Activated CD8-positive, alpha-beta memory T cell treated with anti-CD3 and anti-CD28 coated beads, Interleukin-2, amount 10 ng/mL, durations not matched to agents 7 days and 5 days (primary cell): ENCODE measurements around the gene C3orf70. TPM values are rescaled to one million over a fixed set of nuclear protein-coding genes. Genes with fewer than 3 reads are reported as not detected.

Experiments used
- ATAC-seq: fragments of 150-1000 bp; cut with Tn5 transposase; one replicate; pipeline ENCODE4 v1.10.0; 2021; ENCODE audit warnings: moderate library complexity
- CTCF ChIA-PET: fragments of 350-600 bp; sonication (Branson Sonifier 250); formaldehyde crosslinking; loops from one replicate; lab custom pipeline; 2021; ENCODE audit warnings: antibody characterized with exemption; lab: Charles Lee
- DNase-seq: peaks from one replicate; pipeline ENCODE4 v3.0.0-alpha.2; 2020
- H3K27ac Mint-ChIP-seq: one replicate; pipeline ENCODE4 v1.8.0; 2021; ENCODE audit warnings: mild to moderate bottlenecking, mixed read lengths
- H3K27me3 Mint-ChIP-seq: one replicate; pipeline ENCODE4 v1.8.0; 2021; ENCODE audit warnings: mixed read lengths
- H3K36me3 Mint-ChIP-seq: one replicate; pipeline ENCODE4 v1.8.0; 2021; ENCODE audit warnings: mild to moderate bottlenecking, mixed read lengths
- H3K4me1 Mint-ChIP-seq: one replicate; pipeline ENCODE4 v1.8.0; 2021; ENCODE audit warnings: mixed read lengths
- H3K4me3 Mint-ChIP-seq: one replicate; pipeline ENCODE4 v1.8.0; 2021; ENCODE audit warnings: mild to moderate bottlenecking, moderate library complexity, mixed read lengths
- H3K9me3 Mint-ChIP-seq: one replicate; pipeline ENCODE4 v1.8.0; 2022; ENCODE audit warnings: low read depth, mixed read lengths
- total RNA-seq, 2 experiments: library from RNA; stranded (reverse); gene quantifications; one replicate each; pipeline ENCODE4 v1.2.3, GENCODE V29; 2021

C3orf70 gene, protein sequence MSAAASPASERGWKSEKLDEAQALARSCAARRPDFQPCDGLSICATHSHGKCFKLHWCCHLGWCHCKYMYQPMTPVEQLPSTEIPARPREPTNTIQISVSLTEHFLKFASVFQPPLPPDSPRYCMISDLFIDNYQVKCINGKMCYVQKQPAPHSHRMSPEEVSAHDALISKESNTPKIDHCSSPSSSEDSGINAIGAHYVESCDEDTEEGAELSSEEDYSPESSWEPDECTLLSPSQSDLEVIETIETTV
- total RNA-seq: under 1 TPM in 1 of 2 experiments, not detected in 1; 0.07 TPM

DNA sequence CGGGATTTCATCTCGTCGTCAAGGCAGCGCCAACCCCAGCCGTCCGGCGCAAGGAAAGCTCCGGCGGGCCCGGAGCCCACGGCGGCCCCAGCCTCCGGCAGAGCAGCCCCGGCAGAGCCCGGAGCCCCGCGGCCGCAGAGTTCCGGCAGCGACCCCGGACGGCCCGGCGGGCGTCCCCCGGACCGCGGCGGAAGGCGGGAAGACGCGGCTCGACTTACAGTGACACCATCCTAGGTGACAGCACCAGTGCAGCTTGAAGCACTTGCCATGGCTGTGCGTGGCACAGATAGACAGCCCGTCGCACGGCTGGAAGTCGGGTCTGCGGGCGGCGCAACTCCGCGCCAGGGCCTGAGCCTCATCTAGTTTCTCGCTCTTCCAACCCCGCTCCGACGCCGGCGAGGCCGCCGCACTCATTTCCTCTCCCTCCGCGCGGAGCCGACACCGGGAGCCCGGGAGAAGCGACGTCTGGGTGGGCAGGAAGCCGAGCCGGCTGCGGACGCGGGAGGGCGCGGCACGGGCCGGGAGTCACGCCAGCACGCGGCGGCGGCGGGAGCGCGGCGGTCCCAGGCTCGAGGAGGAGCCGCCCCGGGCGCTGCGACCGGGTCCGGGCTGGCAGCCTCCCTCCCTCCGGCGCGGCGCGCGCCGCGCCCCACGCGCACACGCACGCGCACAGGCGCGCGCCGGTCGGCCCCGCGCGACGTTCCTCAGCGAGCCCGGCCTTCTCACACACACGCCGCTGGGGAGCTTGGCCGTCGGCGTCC, at the start of gene C3orf70:
TSS of gene C3orf70 (minus strand) at position 651 of the 761 bp plus-strand sequence. CDS start at position 414, 237 bp downstream.
- no peaks in the 10 kb centered on the region for H3K36me3 Mint-ChIP-seq
- DNase-seq: peak; percentile 43
- CTCF ChIA-PET: interaction anchor here (1.0 to 1.4 kb wide), 3 partner anchors 19 to 26 kb away, joined by 3 to 5 read pairs (median 4); no protein-coding TSS in a partner anchor
- H3K4me1 Mint-ChIP-seq: peaks cover 5% of the 10 kb centered on the region
- ATAC-seq: peak; percentile 73
- H3K27me3 Mint-ChIP-seq: peaks cover 41% of the 10 kb centered on the region
- peak within 1 kb of the TSS; percentile 73 for H3K4me3 Mint-ChIP-seq
- H3K9me3 Mint-ChIP-seq: no peaks in the 10 kb centered on the region
- no peak within 1 kb of the TSS for H3K27ac Mint-ChIP-seq

DNA sequence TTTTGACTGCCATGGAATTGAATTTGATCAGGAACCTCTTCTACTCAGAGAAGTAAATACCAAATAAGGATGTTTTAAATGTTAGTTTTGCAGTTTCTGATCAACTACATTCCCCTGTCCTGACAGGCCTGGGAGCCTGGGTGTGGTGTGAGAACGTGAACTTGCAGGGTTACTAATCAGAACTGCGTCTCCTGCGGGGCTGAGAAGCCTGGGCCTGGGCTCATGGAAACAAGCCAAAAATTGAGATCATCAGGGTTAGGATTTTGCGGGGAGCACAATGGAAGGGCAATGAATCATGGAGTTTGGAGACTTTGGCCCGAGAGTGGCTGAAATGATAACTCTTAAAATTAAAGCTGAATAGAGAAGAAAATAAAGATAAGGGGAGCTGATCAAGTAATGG, 47.8 kb upstream of the C3orf70 start:
- Mint-ChIP-seq H3K4me3 (no peak overlapping the region), H3K27ac (no peak overlapping the region), H3K4me1 (peaks cover under 1% of the 10 kb centered on the region), H3K27me3 (no peaks in the 10 kb centered on the region), H3K36me3 (no peaks in the 10 kb centered on the region), H3K9me3 (no peaks in the 10 kb centered on the region)
- DNase-seq (no peak), ATAC-seq (no peak)
- CTCF ChIA-PET: no interaction called here

DNA sequence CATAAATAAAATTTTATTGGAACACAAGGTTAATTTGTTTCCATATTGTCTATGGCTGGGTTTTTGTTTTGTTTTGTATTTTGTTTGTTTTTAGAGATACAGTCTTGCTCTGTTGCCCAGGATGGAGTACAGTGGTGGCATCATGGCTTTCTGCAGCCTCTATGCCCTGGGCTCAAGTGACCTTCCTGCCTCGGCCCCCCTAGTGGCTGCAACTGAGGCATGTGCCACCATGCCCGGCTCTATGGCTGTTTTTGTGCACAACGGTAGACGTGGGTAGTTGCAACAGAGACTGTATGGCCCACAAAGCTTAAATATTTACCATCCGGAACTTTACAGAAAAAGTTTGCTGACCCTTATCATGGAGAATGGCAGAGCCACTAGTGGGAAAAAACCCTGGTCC, 46.8 kb upstream of the C3orf70 start:
- no peaks in the 10 kb centered on the region for H3K4me1 Mint-ChIP-seq
- peaks cover 1% of the 10 kb centered on the region for H3K36me3 Mint-ChIP-seq
- H3K27me3 Mint-ChIP-seq: no peaks in the 10 kb centered on the region
- DNase-seq: no peak
- no peak overlapping the region for H3K27ac Mint-ChIP-seq
- H3K9me3 Mint-ChIP-seq: no peaks in the 10 kb centered on the region
- CTCF ChIA-PET: no interaction called here
- no peak overlapping the region for H3K4me3 Mint-ChIP-seq
- ATAC-seq: no peak

DNA sequence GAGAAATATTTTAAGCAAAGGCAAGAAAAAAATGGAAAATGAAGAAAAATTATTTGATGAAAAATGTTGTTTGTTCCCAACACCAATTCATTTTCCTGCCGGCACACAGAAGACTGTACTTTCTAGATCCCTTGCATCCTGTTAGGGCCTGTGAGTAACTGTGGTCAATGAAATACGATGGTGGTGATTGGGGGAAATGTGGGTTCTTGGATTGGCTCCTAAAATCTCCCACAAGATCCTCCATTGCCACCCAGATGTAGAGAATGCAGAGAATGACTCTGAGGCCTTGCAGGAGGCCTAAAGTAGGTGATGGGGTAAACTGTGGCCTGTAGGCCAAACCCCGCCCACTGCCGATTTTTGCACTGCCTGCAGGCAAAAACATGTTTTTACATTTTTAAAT, 46.3 kb upstream of the C3orf70 start:
- DNase-seq (no peak), ATAC-seq (no peak)
- Mint-ChIP-seq H3K36me3 (peaks cover 1% of the 10 kb centered on the region), H3K27me3 (no peaks in the 10 kb centered on the region), H3K4me1 (no peaks in the 10 kb centered on the region), H3K9me3 (no peaks in the 10 kb centered on the region), H3K4me3 (no peak overlapping the region), H3K27ac (no peak overlapping the region)
- CTCF ChIA-PET: no interaction called here

DNA sequence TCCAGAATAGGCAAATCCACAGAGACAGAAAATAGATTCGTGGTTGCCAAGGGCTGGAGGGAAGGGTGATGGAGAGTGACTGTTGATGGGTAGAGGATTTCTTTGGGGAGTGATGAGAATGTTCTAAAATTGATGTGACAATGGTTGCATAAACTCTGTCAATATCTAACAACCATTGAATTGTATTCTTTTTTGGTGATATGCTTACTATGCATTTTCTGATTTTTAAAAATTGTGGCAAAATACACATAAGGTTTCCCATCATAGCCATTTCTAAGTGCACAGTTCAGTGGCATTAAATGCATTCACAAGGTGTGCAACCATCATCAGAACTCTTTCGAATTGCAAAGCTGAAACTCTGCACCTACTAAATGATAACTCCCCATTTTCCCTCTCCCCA, 44.2 kb upstream of the C3orf70 start:
- no peak for DNase-seq
- CTCF ChIA-PET: no interaction called here
- no peaks in the 10 kb centered on the region for H3K9me3 Mint-ChIP-seq
- H3K4me3 Mint-ChIP-seq: no peak overlapping the region
- H3K27me3 Mint-ChIP-seq: peaks cover 2% of the 10 kb centered on the region
- no peaks in the 10 kb centered on the region for H3K4me1 Mint-ChIP-seq
- no peak for ATAC-seq
- peaks cover 4% of the 10 kb centered on the region for H3K36me3 Mint-ChIP-seq
- no peak overlapping the region for H3K27ac Mint-ChIP-seq

DNA sequence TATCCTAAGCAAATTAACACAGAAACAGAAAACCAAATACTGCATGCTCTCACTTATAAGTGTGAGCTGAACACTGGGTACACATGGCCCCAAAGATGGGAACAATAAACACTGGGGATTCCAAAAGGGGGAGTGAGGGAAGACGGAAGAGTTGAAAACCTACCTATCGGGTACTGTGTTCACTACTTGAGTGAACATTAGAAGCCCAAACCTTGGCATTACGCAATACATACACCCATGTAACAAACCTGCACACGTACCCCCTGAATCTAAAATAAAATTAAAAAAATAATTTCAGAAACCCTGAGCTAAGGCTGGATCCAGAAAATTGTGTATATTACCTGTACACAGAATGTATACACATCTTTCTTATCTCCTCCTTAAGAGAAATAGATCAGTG, 42.8 kb upstream of the C3orf70 start:
- no peak overlapping the region for H3K4me3 Mint-ChIP-seq
- no peak for ATAC-seq
- H3K4me1 Mint-ChIP-seq: no peaks in the 10 kb centered on the region
- peaks cover 4% of the 10 kb centered on the region for H3K36me3 Mint-ChIP-seq
- H3K27ac Mint-ChIP-seq: no peak overlapping the region
- H3K27me3 Mint-ChIP-seq: peaks cover 2% of the 10 kb centered on the region
- CTCF ChIA-PET: no interaction called here
- H3K9me3 Mint-ChIP-seq: no peaks in the 10 kb centered on the region
- DNase-seq: no peak

GRCh38 chr3:185188816-185189215, 36.0 kb upstream of the C3orf70 start:
- CTCF ChIA-PET: no interaction called here
- H3K36me3 Mint-ChIP-seq: peaks cover 2% of the 10 kb centered on the region
- H3K4me1 Mint-ChIP-seq: no peaks in the 10 kb centered on the region
- ATAC-seq (no peak), DNase-seq (no peak)
- H3K27ac Mint-ChIP-seq: no peak overlapping the region
- peaks cover 14% of the 10 kb centered on the region for H3K27me3 Mint-ChIP-seq
- H3K9me3 Mint-ChIP-seq: no peaks in the 10 kb centered on the region
- H3K4me3 Mint-ChIP-seq: no peak overlapping the region

DNA sequence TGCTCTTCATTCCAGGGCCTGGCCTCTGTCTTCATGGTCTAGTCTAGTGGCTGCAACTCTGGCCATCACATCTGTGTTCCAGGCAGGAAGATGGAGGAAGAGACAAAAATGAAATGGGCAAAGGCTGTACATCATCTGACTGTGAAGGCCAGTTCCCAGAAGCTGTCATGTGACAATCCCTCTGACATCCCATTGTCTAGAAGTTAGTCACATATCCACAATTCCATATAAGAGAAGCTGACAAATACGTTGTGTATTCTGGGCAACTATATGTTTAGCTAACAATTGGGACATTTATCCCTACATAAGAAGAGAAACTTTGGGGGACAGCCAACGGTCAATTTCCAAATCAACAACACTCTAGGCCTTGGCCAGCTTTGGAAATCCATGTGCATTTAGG, 34.5 kb upstream of the C3orf70 start:
- CTCF ChIA-PET: no interaction called here
- no peak for DNase-seq
- H3K9me3 Mint-ChIP-seq: no peaks in the 10 kb centered on the region
- H3K36me3 Mint-ChIP-seq: no peaks in the 10 kb centered on the region
- H3K4me3 Mint-ChIP-seq: no peak overlapping the region
- no peak for ATAC-seq
- H3K27ac Mint-ChIP-seq: no peak overlapping the region
- peaks cover 12% of the 10 kb centered on the region for H3K27me3 Mint-ChIP-seq
- no peaks in the 10 kb centered on the region for H3K4me1 Mint-ChIP-seq

DNA sequence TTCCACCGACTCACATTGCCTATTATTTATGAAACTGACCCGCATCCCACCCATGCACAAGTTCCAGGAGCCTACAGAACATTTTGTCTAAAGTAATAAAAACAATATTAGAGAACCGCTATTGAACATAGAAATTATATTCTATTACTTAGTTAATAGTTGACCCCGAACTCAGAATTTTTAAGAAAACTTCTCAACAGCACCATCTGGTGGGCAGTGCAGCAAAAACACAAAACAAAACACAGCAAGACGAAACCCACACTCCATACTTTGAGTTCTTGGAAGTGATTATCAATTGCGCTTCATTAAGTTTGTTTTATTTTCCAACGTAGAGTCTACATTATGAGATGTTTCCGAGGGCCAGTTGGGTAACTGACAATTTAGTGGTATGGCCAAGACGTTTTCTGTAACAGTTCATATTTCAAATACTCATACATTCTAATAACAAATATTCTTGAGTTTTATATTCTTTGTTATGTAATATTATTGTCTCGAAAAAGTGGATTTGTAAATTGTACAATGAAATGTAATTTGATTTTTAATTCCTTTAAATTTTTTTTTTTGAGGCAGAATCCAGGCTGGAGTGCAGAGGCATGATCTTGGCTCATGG, 24.0 kb upstream of the C3orf70 start:
- no peak overlapping the region for H3K4me3 Mint-ChIP-seq
- H3K27ac Mint-ChIP-seq: no peak overlapping the region
- H3K9me3 Mint-ChIP-seq: no peaks in the 10 kb centered on the region
- peaks cover 6% of the 10 kb centered on the region for H3K27me3 Mint-ChIP-seq
- no peak for DNase-seq
- no peak for ATAC-seq
- no peaks in the 10 kb centered on the region for H3K36me3 Mint-ChIP-seq
- CTCF ChIA-PET: interaction anchor here (0.7 to 1.3 kb wide), 7 partner anchors 8 to 309 kb away, joined by 3 to 5 read pairs (median 3); no protein-coding TSS in a partner anchor
- peaks cover 2% of the 10 kb centered on the region for H3K4me1 Mint-ChIP-seq

- H3K36me3 Mint-ChIP-seq: no peaks in the 10 kb centered on the region
- no peak overlapping the region for H3K27ac Mint-ChIP-seq
- no peak for DNase-seq
- CTCF ChIA-PET: interaction anchor here (1.1 kb wide), 1 partner anchor 10 kb away, joined by 5 read pairs; no protein-coding TSS in a partner anchor
- no peak for ATAC-seq
- no peaks in the 10 kb centered on the region for H3K9me3 Mint-ChIP-seq
- no peak overlapping the region for H3K4me3 Mint-ChIP-seq
- H3K27me3 Mint-ChIP-seq: peaks cover 9% of the 10 kb centered on the region
- H3K4me1 Mint-ChIP-seq: peaks cover 2% of the 10 kb centered on the region
Observed at GRCh38 chr3:185175370-185175987, 22.6 kb upstream of the C3orf70 start.

DNA sequence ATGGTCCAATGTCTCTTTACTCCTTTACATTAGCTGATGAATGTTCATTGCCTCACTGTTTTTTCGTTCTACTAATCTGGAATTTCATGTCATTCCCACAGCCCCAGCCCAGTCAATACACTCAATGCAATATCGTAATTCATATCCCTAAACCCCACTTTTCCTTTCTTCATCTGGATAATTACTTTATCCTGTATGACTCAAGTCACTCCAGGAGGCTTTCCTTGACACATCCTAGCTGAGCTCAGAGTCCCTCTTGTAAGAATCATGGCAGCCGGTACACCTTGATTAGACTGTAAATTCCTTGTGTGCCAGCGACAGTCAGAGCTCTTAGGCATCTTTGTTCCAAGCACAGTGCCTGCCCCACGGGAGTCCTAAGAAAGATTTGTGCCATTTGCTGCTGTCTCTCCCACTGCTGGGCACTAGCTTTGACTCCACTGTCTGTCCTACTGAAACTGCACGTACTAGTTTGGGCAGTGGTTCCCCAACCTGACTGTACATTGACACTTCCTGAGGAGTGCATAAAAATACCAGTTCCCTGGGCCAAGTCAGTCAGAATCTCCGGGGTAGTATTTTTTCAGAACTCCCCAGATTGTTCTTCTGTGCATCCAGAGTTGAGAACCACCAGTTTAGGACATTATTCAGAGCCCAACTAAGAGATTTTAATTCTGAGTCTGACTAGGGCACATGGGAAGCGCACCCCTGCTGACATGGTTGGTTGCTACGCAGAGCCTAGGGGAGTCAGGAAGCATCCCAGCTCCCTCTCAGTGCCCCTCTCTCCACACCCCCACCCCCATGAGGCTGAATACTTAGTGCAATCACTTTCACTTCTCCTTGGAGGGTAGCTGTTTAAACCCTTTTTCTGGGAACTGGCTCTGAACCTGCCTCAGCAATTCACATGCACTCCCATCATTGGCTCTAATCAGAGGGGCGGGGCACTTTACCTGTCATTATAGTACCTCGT, 19.5 kb upstream of the C3orf70 start:
- Mint-ChIP-seq H3K9me3 (no peaks in the 10 kb centered on the region), H3K27me3 (peaks cover 11% of the 10 kb centered on the region), H3K36me3 (no peaks in the 10 kb centered on the region), H3K4me1 (peaks cover 2% of the 10 kb centered on the region), H3K27ac (no peak overlapping the region), H3K4me3 (no peak overlapping the region)
- CTCF ChIA-PET: interaction anchor here (0.6 to 1.3 kb wide), 2 partner anchors 20 to 297 kb away, joined by 3 to 4 read pairs; no protein-coding TSS in a partner anchor
- ATAC-seq (no peak), DNase-seq (no peak)

- CTCF ChIA-PET: no interaction called here
- DNase-seq (no peak), ATAC-seq (no peak)
- no peaks in the 10 kb centered on the region for H3K36me3 Mint-ChIP-seq
- peaks cover 16% of the 10 kb centered on the region for H3K27me3 Mint-ChIP-seq
- H3K4me1 Mint-ChIP-seq: no peaks in the 10 kb centered on the region
- H3K9me3 Mint-ChIP-seq: no peaks in the 10 kb centered on the region
- no peak overlapping the region for H3K4me3 Mint-ChIP-seq
- H3K27ac Mint-ChIP-seq: no peak overlapping the region
Observed at GRCh38 chr3:185164428-185165217, 11.8 kb upstream of the C3orf70 start.
